Measurements from ENCODE around the gene HEBP2.
"Not testable (repeated sequence)": the region's sequence is repeated elsewhere in the genome, so short reads cannot be mapped to it uniquely, and the experiment has no call there.

The HEBP2 gene, protein sequence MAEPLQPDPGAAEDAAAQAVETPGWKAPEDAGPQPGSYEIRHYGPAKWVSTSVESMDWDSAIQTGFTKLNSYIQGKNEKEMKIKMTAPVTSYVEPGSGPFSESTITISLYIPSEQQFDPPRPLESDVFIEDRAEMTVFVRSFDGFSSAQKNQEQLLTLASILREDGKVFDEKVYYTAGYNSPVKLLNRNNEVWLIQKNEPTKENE

DNA sequence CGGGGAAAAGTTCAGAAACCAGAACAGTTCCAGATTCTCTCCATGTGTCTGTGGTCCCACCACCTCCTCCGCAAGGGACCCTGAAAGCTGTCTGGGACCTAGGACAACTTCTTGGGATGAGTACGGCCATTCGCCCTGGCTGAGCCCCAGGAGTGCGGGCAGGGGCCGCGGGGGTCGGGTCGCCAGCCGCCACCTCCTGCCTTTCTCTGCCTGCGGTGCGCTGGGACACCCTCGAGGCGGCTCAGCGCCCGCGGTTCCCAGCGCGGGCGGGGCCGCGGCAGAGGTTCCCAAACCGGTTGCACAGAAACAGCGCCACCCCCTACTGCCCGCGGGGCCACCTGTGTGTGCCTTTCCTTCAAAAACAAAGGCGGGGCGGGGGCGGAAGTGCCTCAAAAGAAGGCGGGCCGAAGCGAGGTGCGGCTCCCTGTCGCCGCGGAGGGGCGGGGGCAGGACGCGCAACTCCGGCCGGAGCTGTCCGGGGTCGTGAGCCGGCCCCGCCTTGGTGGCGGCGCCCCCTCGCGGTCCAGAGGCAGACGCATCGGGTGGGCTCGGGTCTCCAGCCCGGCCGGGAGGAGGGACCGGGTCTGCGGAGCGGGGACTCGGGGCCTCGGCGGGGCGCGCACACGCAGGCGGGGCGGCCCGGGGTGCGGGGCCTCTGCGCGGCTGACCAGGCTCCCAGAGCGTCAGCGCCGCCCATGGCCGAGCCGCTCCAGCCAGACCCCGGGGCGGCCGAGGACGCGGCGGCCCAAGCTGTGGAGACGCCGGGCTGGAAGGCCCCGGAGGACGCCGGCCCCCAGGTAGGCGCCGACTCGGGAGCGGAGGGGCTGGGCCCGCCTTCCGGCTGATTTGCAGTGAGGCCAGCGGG is at the start of gene HEBP2:
Gene HEBP2, plus strand, starts transcription at position 423 of the 865 bp plus-strand sequence. Its CDS starts 273 bp downstream, at position 696.
- peak; percentile 60 for TF ChIP-seq CTCF (IDR thresholded peaks at IDR 0.05; ENCODE audit: low read depth, low read length)
- peak; percentile 57 for TF ChIP-seq MAX (IDR thresholded peaks at IDR 0.05; ENCODE audit: low read depth, low read length)
- peak; percentile 65 for TF ChIP-seq POLR2A (IDR thresholded peaks at IDR 0.05; ENCODE audit: extremely low read depth, insufficient read length)
- TF ChIP-seq MYC (IDR thresholded peaks at IDR 0.05; ENCODE audit: low read depth, low read length) = peak; percentile 55
- peak within 1 kb of the TSS; percentile 83 for H3K4me3 ChIP-seq (ENCODE audit: low read depth, low read length)
- DNase-seq (ENCODE audit: low read depth) = peak; percentile 98

GRCh38 chr6:138357928-138358327 is 46.1 kb upstream of the HEBP2 start:
- TF ChIP-seq MYC (IDR thresholded peaks at IDR 0.05; ENCODE audit: low read depth, low read length) (no peak), POLR2A (IDR thresholded peaks at IDR 0.05; ENCODE audit: extremely low read depth, insufficient read length) (no peak), MAX (IDR thresholded peaks at IDR 0.05; ENCODE audit: low read depth, low read length) (no peak), CTCF (IDR thresholded peaks at IDR 0.05; ENCODE audit: low read depth, low read length) (no peak)
- H3K4me3 ChIP-seq (ENCODE audit: low read depth, low read length) = no peak overlapping the region
- no peak for DNase-seq (ENCODE audit: low read depth)

DNA sequence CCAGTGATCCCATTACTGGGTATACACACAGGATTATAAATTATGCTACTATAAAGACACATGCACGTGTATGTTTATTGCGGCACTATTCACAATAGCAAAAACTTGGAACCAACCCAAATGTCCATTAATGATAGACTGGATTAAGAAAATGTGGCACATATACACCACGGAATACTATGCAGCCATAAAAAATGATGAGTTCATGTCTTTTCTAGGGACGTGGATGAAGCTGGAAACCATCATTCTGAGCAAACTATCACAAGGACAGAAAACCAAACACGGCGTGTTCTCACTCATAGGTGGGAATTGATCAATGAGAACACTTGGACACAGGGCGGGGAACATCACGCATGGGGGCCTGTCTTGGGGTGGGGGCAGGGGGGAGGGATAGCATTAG is 35.3 kb upstream of the HEBP2 start:
- H3K4me3 ChIP-seq (ENCODE audit: low read depth, low read length); DNase-seq (ENCODE audit: low read depth): not testable (repeated sequence)

- DNase-seq (ENCODE audit: low read depth) = no peak
- TF ChIP-seq MAX (IDR thresholded peaks at IDR 0.05; ENCODE audit: low read depth, low read length) (no peak), POLR2A (IDR thresholded peaks at IDR 0.05; ENCODE audit: extremely low read depth, insufficient read length) (no peak), MYC (IDR thresholded peaks at IDR 0.05; ENCODE audit: low read depth, low read length) (no peak), CTCF (IDR thresholded peaks at IDR 0.05; ENCODE audit: low read depth, low read length) (no peak)
- H3K4me3 ChIP-seq (ENCODE audit: low read depth, low read length) = no peak overlapping the region
Measured at GRCh38 chr6:138370631-138371451, 33.2 kb upstream of the HEBP2 start.

DNA sequence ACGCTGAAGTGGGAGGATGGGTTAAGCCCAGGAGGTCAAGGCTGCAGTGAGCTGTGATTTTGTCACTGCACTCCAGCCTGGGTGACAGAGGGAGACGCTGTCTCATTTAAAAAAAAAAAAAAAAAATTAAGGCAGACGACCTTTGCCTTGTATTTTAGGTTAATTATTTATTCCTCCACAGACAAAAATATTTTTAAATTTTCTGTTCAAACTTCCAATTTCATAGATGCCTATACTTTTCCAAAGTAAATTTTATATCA is 32.6 kb upstream of the HEBP2 start:
- no peak for TF ChIP-seq MAX (IDR thresholded peaks at IDR 0.05; ENCODE audit: low read depth, low read length)
- no peak for TF ChIP-seq MYC (IDR thresholded peaks at IDR 0.05; ENCODE audit: low read depth, low read length)
- no peak for TF ChIP-seq CTCF (IDR thresholded peaks at IDR 0.05; ENCODE audit: low read depth, low read length)
- no peak for DNase-seq (ENCODE audit: low read depth)
- H3K4me3 ChIP-seq (ENCODE audit: low read depth, low read length) = no peak overlapping the region

DNA sequence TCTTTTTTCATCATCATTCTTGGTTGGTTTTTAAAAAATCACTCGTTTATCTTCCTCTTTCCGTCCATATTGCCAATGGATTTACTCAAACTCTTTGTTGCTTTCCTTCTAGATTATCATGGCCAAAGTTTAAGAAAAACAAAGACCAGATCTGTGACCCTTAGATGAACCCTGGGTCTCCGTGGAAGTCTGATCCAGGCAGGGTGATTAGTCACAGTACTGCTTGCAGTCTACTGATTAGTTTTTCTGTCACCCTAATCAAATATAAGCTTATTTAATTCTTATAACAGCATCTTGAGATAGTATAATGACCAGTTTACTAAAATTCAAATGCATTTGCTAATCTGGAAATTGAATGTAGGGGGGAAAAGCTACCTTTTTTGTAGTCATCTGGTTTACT is 32.3 kb upstream of the HEBP2 start:
- no peak overlapping the region for H3K4me3 ChIP-seq (ENCODE audit: low read depth, low read length)
- TF ChIP-seq POLR2A (IDR thresholded peaks at IDR 0.05; ENCODE audit: extremely low read depth, insufficient read length) (no peak), MAX (IDR thresholded peaks at IDR 0.05; ENCODE audit: low read depth, low read length) (no peak)
- DNase-seq (ENCODE audit: low read depth) = no peak

Data from NB4 (cell line).